HG03521 (cell line): ENCODE measurements around the gene ZDHHC11.
"Not testable (repeated sequence)": the region's sequence is repeated elsewhere in the genome, so short reads cannot be mapped to it uniquely, and the experiment has no call there.

Source experiments
- ATAC-seq: cut with Tn5 transposase; IDR thresholded peaks from one replicate; pipeline ENCODE4 v1.9.1; 2021; ENCODE audit warnings: mild to moderate bottlenecking, moderate library complexity; ENCODE audit not compliant: unreplicated experiment

ZDHHC11 gene

DNA sequence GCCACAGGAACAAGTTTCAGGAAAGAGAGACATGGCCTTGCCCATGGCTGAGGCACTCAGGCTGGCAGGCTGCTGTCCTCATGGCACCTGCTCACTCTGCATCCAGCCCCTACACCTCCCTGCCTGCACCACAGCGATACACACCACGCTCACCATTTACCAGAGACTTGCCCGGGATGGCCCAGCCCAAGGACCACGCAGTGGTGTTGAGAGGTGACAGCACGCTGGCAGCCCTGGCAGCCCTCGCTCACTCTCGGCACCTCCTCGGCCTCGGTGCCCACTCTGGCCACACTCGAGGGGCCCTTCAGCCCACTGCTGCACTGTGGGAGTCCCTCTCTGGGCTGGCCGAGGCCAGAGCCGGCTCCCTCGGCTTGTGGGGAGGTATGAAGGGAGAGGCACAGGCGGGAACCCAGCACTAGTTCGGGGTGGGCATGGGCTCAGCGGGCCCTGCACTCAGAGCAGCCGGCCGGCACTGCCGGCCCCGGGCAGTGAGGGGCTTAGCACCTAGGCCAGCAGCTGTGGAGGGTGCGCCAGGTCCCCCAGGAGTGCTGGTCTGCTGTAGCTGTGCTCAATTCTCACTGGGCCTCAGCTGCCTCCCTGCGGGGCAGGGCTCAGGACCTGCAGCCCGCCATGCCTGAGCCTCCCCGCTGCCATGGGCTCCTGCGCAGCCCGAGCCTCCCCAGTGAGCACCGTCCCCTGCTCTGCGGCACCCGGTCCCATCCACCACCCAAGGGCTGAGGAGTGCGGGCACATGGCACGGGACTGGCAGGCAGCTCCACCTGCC is 86.6 kb downstream of the ZDHHC11 start:
- no peak for ATAC-seq

- no peak for ATAC-seq
Measured at GRCh38 chr5:763397-763796, 87.4 kb downstream of the ZDHHC11 start.

GRCh38 chr5:762996-763395 is 87.8 kb downstream of the ZDHHC11 start:
- ATAC-seq, result not testable (repeated sequence)

DNA sequence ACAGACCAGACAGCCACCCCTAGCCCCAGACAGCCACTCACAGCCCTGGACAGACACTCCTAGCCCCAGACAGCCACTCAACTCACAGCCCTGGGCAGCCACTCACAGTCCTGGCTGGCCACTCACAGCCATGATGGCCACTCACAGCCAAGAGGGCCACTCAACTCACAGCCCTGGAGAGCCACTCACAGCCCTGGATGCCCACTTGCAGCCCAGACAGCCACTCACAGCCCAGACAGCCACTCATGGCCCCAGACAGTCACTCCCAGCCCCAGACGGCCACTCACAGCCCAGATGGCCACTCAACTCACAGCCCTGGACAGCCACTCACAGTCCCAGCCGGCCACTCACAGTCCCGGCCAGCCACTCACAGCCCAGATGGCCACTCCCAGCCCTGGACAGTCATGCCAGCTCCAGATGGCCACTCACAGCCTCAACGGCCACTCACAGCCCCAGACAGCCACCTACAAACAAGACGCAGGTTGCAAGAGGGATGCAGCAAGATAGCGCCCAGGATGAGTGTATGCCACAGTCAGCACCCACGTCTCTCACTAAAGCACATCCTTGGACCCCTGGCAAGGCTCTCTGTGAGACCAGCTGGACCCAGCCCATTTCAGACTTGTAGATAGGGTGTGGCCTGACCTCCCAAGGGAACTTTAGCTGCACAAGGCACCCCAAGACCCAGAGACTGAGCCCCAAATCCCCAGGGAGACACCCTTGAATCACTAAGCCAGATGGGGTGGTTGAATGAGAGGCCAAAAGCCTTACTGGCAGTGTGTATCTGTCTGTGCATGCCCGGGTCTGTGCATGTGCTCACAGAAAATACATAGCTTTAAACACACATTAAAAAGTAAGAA is 88.7 kb downstream of the ZDHHC11 start:
- no peak for ATAC-seq

- no peak for ATAC-seq
Measured at GRCh38 chr5:761059-761771, 89.6 kb downstream of the ZDHHC11 start.

GRCh38 chr5:760363-761058 is 90.3 kb downstream of the ZDHHC11 start:
- no peak for ATAC-seq

DNA sequence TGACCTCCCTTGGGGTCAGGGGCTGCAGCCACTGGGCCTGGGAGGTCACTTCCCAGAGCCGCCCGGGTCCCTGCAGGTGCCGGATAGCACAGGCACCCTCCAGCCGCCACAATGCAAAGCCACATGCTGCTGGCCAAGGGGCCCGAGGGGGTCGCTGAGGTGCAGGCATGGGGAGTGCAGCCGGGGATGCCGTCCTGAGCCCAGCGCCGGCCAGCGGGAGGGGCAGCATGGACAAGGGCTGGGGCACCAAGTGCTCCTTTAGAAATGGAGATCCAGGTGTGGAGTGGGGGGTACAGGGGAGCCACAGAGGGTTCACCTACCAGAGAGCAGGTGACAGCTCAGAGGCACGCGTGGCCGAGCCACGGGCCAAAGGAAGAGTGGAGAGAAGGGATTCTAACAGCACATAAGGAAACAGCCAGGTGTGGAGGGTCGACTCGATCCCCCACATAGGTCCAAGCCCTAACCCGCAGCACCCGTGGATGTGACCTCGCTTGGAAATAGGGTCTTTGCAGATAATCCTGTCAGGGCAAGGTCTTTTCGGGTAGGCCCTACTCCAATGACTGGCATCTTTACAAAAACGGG is 90.9 kb downstream of the ZDHHC11 start:
- no peak for ATAC-seq

- no peak for ATAC-seq
Measured at GRCh38 chr5:759111-759751, 91.6 kb downstream of the ZDHHC11 start.

DNA sequence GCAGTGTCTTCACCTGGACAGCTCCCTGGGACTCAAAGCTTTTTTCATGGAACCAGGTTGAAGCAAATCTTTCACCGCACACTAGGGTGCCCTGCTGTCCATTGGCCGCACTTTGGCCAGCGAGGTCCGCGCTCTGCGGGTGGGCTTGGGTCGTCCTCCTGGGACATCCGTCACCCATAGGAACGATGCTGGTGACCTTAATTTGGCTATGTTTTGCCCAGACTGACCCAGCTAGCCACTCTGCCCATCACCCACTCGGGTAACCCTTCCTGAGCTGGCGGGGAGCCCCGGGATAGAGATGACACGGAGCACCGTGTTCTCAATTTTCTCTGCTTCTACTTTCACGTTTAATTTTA is 92.1 kb downstream of the ZDHHC11 start:
- no peak for ATAC-seq

DNA sequence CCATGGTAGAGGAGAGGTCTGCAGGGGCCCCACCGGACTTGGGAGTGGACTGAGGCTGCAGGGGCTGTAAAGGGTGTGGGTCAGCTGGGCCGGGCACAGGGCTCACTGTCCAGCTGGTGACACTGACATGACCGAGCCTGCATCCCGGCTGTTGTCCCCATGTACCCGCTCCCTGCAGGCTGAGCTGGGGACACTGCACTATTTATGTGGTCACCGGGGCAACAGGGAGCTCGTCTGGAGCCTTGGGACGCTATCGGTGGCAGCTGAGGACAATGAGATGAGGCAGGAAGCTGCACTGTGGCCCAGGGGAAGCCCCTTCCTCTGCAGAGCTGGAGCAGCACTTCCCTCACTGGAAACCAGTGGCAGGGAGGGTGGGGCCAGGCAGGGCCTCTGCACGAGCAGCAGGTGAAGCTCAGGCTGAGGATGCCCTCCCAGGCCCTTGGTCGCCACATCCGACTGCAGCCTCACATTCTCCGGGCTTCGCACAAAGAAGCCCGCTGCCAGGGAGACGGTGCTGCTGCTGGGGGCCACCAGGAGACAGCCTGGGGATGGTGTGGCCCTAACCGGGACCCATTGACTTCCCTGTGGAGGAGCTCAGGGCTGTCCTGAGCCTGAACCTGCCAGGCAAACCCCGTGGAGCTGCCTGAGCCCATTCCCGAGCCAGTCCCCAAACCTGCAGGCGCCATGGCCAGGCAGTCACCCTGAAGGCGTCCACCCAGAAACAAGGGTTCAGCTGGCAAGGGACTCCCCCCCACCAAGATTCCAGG is 92.7 kb downstream of the ZDHHC11 start:
- ATAC-seq, result no peak

DNA sequence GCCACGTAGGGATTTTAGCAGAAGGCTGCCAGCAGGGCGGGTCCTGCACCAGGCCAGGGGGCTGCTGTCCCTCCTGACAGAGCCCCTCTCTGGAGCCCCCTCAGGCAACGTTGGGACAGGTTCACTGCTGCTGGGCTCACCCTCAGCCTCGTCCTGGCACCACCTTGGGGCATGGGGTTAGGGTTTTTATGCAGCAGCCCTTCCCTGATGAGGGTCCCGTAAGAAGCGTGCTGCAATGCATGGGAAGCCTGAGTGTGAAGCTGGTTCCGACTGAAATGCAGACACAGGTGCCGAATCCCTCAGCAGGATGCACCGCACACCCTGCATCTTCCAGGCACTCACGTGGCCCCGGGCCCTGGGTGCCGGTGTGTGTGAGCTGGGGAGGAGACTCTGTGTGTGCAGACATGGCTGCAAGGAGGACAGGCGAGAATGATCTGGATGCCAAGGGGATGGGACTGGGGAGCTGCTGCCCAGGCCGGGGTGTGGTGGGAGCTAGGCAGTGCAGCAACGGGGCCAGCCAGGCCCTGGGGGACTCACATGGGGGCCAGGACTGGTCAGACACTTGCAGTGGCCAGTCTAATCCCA is 93.3 kb downstream of the ZDHHC11 start:
- ATAC-seq, result no peak

GRCh38 chr5:756865-757345 is 93.9 kb downstream of the ZDHHC11 start:
- ATAC-seq, result no peak

- ATAC-seq, result no peak
Measured at GRCh38 chr5:756171-756570, 94.6 kb downstream of the ZDHHC11 start.

DNA sequence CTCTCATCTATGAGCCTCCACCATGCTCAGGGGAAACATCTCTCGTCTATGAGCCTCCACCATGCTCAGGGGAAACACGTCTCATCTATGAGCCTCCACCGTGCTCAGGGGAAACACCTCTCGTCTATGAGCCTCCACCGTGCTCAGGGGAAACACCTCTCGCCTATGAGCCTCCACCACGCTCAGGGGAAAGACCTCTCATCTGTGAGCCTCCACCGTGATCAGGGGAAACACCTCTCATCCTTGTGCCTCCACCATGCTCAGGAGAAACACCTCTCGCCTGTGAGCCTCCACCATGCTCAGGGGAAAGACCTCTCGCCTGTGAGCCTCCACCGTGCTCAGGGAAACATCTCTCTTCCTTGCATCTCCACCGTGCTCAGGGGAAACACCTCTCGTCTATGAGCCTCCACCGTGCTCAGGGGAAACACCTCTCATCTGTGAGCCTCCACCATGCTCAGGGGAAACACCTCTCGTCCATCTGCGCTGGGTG is 96.6 kb downstream of the ZDHHC11 start:
- not testable (repeated sequence) for ATAC-seq

DNA sequence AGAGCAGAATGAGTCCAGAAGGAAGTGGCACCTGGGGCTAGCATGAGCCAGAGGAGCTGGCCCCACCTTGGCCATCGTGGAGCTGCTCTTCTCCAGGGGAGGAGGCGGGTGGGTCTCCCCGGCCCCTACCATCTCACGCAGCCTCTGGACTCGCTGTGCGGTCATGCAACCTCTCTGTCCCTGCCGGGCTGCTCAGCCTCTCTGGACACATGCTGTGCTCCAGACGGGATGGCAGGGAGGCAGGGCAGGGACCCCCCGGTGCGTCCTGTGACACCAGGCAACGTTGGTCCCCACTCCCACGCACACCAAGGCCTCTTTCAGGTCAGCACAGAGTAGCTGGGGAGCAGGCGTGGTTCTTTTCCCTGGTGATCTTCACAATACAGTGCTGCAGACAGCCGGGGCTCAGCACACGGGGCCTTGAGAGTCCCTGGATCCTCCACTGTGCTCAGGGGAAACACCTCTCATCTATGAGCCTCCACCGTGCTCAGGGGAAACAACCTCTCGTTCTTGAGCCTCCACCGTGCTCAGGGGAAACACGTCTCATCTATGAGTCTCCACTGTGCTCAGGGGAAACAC is 97.1 kb downstream of the ZDHHC11 start:
- not testable (repeated sequence) for ATAC-seq

DNA sequence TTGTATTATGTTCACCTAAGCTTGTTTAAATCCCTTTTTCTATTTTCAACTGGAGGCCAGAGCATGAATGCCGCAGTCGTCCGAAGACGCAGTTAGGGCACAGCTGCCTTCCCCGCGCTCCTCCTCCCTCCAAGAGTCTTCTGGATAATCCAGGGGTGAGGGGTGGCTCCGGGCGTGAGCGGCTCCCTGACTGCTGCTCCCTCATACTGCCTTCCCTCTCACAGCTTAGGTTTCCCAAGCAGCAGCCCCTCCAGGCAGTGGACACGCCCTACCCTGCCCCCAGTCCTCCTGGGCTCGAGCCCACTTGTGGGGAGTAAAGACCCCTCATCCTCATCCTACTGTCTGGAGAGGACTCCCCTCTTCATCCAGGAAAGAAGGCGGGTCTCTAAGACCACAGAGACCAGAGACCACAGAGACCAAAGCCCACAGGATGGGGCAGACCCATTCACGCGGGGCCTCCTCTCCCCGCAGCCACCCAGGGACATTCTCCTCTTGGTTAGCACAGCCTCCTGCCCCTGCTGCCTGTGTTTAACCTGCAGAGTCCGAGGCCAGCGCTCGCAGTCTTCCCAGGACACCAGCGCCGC is 98.2 kb downstream of the ZDHHC11 start:
- ATAC-seq, result not testable (repeated sequence)

DNA sequence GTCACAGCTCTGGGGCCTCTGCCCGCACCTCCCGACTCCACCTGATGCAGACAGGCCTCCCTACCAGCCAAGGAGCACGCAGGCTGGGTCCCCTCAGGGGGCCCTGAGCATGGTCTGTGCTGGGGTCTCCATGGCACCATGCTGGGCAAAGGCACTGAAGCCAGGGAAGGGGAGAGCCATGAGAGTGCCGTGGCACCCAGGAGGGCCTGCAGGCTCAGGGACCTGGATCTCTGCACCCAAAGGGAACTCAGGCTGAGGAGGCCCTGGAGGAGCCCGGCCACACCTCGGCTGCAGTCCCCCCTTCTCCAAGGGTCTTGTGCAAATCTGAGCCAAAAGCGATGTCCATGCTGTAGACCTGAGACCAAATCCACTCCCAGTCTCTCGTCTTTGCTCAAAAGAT is 98.8 kb downstream of the ZDHHC11 start:
- ATAC-seq, result not testable (repeated sequence)

- ATAC-seq, result no peak
Measured at GRCh38 chr5:751496-751895, 99.3 kb downstream of the ZDHHC11 start.
